Activated B cell treated with CpG ODN at 0.5 μM for 24 hours (primary cell): ENCODE data around the gene PPP6R3. TPM values are rescaled to one million over a fixed set of nuclear protein-coding genes. Genes with fewer than 3 reads are reported as not detected.

Experiments used
- ATAC-seq: fragments of 200-7000 bp; cut with Tn5 transposase; one replicate; pipeline ENCODE4 v1.10.0; 2021; ENCODE audit warnings: low read depth, mild to moderate bottlenecking, moderate library complexity
- CTCF ChIA-PET: fragments of 350-600 bp; sonication (Branson Sonifier 250); formaldehyde crosslinking; loops from one replicate; lab custom pipeline; 2021; ENCODE audit warnings: antibody characterized with exemption; lab: Charles Lee
- POLR2A ChIA-PET: fragments of 350-600 bp; sonication (Branson Sonifier 250); formaldehyde crosslinking; loops from one replicate; lab custom pipeline; 2021; ENCODE audit warnings: antibody characterized with exemption; lab: Charles Lee
- DNase-seq: peaks from one replicate; pipeline ENCODE4 v3.0.0; 2022
- H3K27ac Mint-ChIP-seq: one replicate; pipeline ENCODE4 v1.8.0; 2020; ENCODE audit warnings: mixed read lengths
- H3K27me3 Mint-ChIP-seq: one replicate; pipeline ENCODE4 v1.8.0; 2021; ENCODE audit warnings: mixed read lengths
- H3K36me3 Mint-ChIP-seq: one replicate; pipeline ENCODE4 v1.8.0; 2021; ENCODE audit warnings: low read depth, mixed read lengths
- H3K4me1 Mint-ChIP-seq: one replicate; pipeline ENCODE4 v1.8.0; 2021; ENCODE audit warnings: mixed read lengths
- H3K4me3 Mint-ChIP-seq: one replicate; pipeline ENCODE4 v1.8.0; 2020; ENCODE audit warnings: mild to moderate bottlenecking, mixed read lengths
- H3K9me3 Mint-ChIP-seq: one replicate; pipeline ENCODE4 v1.8.0; 2020; ENCODE audit warnings: mixed read lengths
- intact Hi-C: fragments of 100-400 bp; cut with micrococcal nuclease; formaldehyde crosslinking; loops from one replicate; pipeline ENCODE4 v1.15.1; 2024
- total RNA-seq: library from RNA; stranded (reverse); gene quantifications from 2 replicates; pipeline ENCODE4 v1.2.3, GENCODE V29; 2022
- TF ChIP-seq, protein P1 (sequence below): fragments of 200-600 bp; IDR thresholded peaks from one replicate; pipeline ENCODE4 v1.8.0; 2022; ENCODE audit warnings: antibody characterized with exemption, mild to moderate bottlenecking

The PPP6R3 gene
- total RNA-seq, 1 donor from 2014 or later, result 147 TPM

- H3K4me3 Mint-ChIP-seq, result no peak overlapping the region
- CTCF ChIA-PET, result no interaction called here
- no peaks in the 10 kb centered on the region for H3K36me3 Mint-ChIP-seq
- H3K9me3 Mint-ChIP-seq, result no peaks in the 10 kb centered on the region
- peaks cover 30% of the 10 kb centered on the region for H3K4me1 Mint-ChIP-seq
- H3K27me3 Mint-ChIP-seq, result no peaks in the 10 kb centered on the region
- DNase-seq (no peak), ATAC-seq (no peak)
- POLR2A ChIA-PET, result interaction anchor here (0.7 kb wide), 2 partner anchors 65 to 222 kb away, joined by 3 to 6 read pairs; no protein-coding TSS in a partner anchor
- intact Hi-C loops, result no loop called here
- H3K27ac Mint-ChIP-seq, result no peak overlapping the region
- TF ChIP-seq, protein P1, sequence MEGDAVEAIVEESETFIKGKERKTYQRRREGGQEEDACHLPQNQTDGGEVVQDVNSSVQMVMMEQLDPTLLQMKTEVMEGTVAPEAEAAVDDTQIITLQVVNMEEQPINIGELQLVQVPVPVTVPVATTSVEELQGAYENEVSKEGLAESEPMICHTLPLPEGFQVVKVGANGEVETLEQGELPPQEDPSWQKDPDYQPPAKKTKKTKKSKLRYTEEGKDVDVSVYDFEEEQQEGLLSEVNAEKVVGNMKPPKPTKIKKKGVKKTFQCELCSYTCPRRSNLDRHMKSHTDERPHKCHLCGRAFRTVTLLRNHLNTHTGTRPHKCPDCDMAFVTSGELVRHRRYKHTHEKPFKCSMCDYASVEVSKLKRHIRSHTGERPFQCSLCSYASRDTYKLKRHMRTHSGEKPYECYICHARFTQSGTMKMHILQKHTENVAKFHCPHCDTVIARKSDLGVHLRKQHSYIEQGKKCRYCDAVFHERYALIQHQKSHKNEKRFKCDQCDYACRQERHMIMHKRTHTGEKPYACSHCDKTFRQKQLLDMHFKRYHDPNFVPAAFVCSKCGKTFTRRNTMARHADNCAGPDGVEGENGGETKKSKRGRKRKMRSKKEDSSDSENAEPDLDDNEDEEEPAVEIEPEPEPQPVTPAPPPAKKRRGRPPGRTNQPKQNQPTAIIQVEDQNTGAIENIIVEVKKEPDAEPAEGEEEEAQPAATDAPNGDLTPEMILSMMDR, result no peak
These were observed 21.0 kb upstream of the PPP6R3 start for GRCh38 chr11:68439355-68440065.

DNA sequence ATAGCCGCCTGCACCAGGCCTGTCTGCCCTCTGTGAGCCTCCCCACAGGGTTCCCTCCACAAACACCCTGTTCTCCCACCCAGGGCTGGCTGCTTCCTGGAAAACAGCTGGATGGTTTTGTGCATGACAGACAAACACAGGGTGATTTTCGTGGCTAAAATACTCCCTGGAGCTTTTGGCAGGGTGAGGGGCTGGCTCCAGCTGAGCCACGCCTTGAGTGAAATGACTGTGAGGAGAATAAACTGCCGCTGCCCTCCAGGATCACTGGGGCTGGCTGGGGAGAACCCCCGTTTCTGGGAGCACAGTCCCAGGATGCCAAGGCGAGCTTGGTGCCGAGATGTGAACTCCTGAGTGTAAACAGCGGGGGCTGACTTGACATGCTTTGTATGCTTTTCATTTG, 20.3 kb upstream of the PPP6R3 start:
- TF ChIP-seq, protein P1, result no peak
- DNase-seq (no peak), ATAC-seq (no peak)
- POLR2A ChIA-PET, result no interaction called here
- CTCF ChIA-PET, result no interaction called here
- Mint-ChIP-seq H3K4me1 (peaks cover 30% of the 10 kb centered on the region), H3K27me3 (no peaks in the 10 kb centered on the region), H3K36me3 (no peaks in the 10 kb centered on the region), H3K9me3 (no peaks in the 10 kb centered on the region), H3K4me3 (no peak overlapping the region), H3K27ac (no peak overlapping the region)
- intact Hi-C loops, result no loop called here

- Mint-ChIP-seq H3K27me3 (no peaks in the 10 kb centered on the region), H3K4me3 (no peak overlapping the region), H3K9me3 (no peaks in the 10 kb centered on the region), H3K4me1 (peaks cover 30% of the 10 kb centered on the region), H3K36me3 (no peaks in the 10 kb centered on the region), H3K27ac (no peak overlapping the region)
- CTCF ChIA-PET, result interaction anchor here (0.5 to 2.0 kb wide), 2 partner anchors 35 to 185 kb away, joined by 3 to 7 read pairs; no protein-coding TSS in a partner anchor
- TF ChIP-seq, protein P1, result no peak
- POLR2A ChIA-PET, result no interaction called here
- DNase-seq (no peak), ATAC-seq (peak; percentile 76)
- intact Hi-C loops, result loop anchor here (2.0 kb wide), 1 partner anchor 71 kb away; no protein-coding TSS in a partner anchor
These were observed 18.9 kb upstream of the PPP6R3 start for GRCh38 chr11:68441466-68442230.

DNA sequence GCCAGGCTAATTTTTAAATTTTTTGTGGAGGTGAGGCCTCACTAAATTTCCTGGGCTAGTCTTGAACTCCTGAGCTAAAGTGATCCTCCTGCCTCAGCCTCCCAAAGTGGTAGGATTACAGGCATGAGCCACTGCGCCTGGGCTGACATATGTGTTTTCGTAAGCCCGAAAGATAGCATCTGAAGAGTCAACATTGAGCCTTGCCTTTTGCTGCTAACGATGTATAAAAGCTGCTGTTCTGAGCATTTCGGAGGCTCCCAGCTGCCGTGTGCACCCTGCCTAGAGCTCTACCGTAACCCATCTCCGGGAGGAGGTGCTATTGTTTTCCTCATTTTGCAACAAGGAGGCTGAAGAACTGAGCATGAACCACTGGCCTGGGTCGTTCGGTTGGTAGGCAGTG, 18.1 kb upstream of the PPP6R3 start:
- intact Hi-C loops, result loop anchor here (2.0 kb wide), 1 partner anchor 72 kb away; no protein-coding TSS in a partner anchor
- ChIA-PET CTCF (interaction anchor here (2.0 kb wide), 1 partner anchor 185 kb away, joined by 7 read pairs; no protein-coding TSS in a partner anchor), POLR2A (no interaction called here)
- H3K27me3 Mint-ChIP-seq, result no peaks in the 10 kb centered on the region
- DNase-seq, result no peak
- H3K9me3 Mint-ChIP-seq, result no peaks in the 10 kb centered on the region
- ATAC-seq, result no peak
- H3K27ac Mint-ChIP-seq, result no peak overlapping the region
- H3K36me3 Mint-ChIP-seq, result no peaks in the 10 kb centered on the region
- H3K4me3 Mint-ChIP-seq, result no peak overlapping the region
- H3K4me1 Mint-ChIP-seq, result peaks cover 32% of the 10 kb centered on the region
- TF ChIP-seq, protein P1, result no peak

GRCh38 chr11:68444566-68444965, 16.0 kb upstream of the PPP6R3 start:
- intact Hi-C loops, result no loop called here
- POLR2A ChIA-PET, result no interaction called here
- Mint-ChIP-seq H3K27ac (no peak overlapping the region), H3K36me3 (no peaks in the 10 kb centered on the region), H3K9me3 (no peaks in the 10 kb centered on the region), H3K27me3 (no peaks in the 10 kb centered on the region), H3K4me3 (no peak overlapping the region), H3K4me1 (peaks cover 36% of the 10 kb centered on the region)
- TF ChIP-seq, protein P1, result no peak
- DNase-seq, result no peak
- CTCF ChIA-PET, result no interaction called here
- no peak for ATAC-seq
